ENCODE data around the gene LIPK.

Gene LIPK

GRCh38 chr10:88788924-88789323 lies 82.9 kb downstream of the LIPK start:
- DNase-seq: no peak

- no peak for DNase-seq
Observed at GRCh38 chr10:88791924-88792323, 85.9 kb downstream of the LIPK start.

GRCh38 chr10:88792661-88793060 lies 86.6 kb downstream of the LIPK start:
- no peak for DNase-seq

GRCh38 chr10:88793712-88794299 lies 87.8 kb downstream of the LIPK start:
- DNase-seq: no peak

GRCh38 chr10:88794731-88795130 lies 88.7 kb downstream of the LIPK start:
- no peak for DNase-seq

GRCh38 chr10:88800152-88801125 lies 94.4 kb downstream of the LIPK start:
- no peak for DNase-seq
